Subcutaneous adipose tissue (tissue), 4 donors: ENCODE results near the gene HUNK. TPM values are rescaled to one million over a fixed set of nuclear protein-coding genes. Genes with fewer than 3 reads are reported as not detected.

Experiments
- CTCF ChIP-seq: fragments of 450-650 bp; IDR thresholded peaks from one replicate; pipeline ENCODE4 v1.5.1; 2016; ENCODE audit warnings: low read depth, mild to moderate bottlenecking, control low read depth, antibody characterized with exemption, moderate library complexity
- total RNA-seq, 4 donors: library from RNA; depleted of rRNA; stranded (reverse); fragments of >200 nt; gene quantifications; one replicate each; pipeline ENCODE4 v1.1.0, GENCODE V29; 2016

HUNK gene
- total RNA-seq, 4 donors from 2014 or later = 0.16 to 0.66 (median 0.18) TPM

GRCh38 chr21:31922881-31923280, 50.1 kb downstream of the HUNK start:
- no peak for TF ChIP-seq CTCF

DNA sequence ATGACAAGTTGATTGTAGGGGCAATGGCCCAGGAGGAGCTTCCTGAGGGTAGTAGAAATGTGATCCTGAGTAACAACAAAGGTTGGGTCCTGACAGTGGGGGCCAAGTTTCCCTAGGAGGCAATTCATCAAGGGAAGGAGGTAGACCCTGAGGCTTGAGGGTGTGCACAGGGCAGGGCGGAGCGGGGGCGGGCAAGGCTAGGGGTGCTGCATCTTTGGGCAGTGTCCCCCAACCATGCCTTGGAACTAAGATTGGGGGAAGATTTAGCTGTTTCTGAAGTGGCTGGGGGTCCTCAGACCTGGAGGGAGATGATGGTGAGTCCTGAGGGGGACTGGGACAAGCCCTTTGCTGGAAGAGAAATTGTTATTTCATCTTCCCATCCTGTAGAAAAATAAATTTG, 50.9 kb downstream of the HUNK start:
- no peak for TF ChIP-seq CTCF

DNA sequence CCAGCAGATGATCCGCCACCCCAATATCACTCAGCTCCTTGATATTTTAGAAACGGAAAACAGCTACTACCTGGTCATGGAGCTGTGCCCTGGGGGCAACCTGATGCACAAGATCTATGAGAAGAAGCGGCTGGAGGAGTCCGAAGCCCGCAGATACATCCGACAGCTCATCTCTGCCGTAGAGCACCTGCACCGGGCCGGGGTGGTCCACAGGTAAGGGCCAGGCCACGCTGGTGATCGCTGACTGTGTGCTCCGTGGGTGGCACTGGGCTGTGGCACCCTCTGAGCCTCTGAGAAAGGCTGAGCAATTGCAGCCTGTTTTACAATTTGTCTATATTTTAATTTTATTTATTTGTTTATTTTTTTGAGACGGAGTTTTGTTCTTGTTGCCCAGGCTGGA, 51.7 kb downstream of the HUNK start:
- no peak for TF ChIP-seq CTCF

DNA sequence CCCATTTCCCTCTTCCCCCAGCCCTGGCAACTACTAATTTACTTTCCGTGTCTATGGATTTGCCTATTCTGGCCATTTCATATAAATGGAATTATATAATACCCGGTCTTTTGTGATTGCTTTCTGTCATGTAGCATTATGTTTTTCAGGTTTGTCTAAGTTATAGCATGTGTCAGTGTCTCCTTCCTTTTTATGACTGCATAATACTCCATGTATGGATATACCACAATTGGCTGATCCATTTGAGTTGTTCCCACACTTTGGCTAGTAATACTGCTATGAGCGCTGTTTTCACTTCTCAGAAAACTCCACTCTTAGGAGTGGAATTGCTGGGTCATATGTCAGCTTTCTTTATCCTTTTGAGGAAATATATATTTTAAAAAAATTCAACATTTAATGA, 53.7 kb downstream of the HUNK start:
- no peak for TF ChIP-seq CTCF

DNA sequence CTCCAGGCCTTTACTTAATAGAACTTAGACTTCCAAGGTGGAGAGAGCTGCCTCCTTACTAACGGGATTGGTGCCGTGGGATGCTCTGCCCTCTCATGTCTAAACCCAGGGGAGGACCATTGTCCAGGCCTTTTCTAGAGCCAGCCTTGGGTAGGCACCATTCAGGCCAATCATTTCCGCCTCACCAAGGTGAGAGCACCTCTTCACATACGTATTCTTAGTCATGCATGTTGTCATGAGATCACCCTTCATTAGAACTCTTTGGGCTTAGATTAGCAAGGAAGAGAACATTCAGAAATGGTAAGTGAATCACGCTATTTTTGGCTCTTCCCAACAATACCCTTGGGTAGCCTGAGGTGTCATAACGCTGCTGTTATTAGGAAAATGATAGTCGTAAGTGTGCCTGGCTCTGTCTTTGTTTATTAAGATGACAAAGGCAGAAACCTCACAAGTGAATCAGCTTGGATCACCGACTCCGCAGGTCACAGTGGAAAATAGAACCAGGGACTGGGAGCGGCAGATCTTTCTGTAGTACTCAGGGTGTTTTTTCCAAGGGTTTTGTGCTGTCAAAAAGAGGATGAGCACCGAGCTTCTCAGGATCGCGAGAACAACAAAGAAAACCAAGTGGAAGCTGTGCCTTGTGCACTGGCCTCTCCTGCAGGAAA, 55.0 kb downstream of the HUNK start:
- TF ChIP-seq CTCF = no peak

GRCh38 chr21:31928656-31929055, 55.8 kb downstream of the HUNK start:
- no peak for TF ChIP-seq CTCF

DNA sequence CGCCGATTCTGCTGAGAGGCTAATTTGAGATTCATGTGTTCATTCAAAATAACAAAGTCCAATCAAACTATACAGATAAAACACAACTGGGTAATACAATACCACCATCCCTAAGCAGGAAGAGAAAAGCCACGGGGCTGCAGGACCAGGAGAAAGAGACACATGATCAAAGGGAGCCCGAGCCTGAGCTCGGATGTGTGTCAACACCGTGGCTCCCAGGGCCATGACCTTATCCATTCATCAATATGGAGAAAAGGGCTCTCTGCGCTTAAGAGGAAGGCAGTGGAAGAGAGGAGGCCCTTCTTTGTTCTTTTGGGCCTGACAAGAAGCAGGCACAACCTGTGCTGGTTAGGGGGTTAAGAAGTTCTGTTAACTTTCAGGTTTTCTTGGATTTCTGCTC, 56.7 kb downstream of the HUNK start:
- TF ChIP-seq CTCF = no peak
